Ascending aorta (tissue), 2 donors: ENCODE results near the gene SLC22A23. TPM values are rescaled to one million over a fixed set of nuclear protein-coding genes. Genes with fewer than 3 reads are reported as not detected.
A peak's percentile ranks its signal among the peaks of the same experiment; 100 is the strongest.

Source experiments
- DNase-seq, 2 donors: peaks; one replicate each; pipeline ENCODE4 v3.0.0-alpha.2; 2019; ENCODE audit warnings: low spot score in 2 of 2
- H3K27ac ChIP-seq, 2 donors: fragments of 200-600 bp; sonication (generic); one replicate each; pipeline ENCODE4 v1.5.1; 2016 to 2017; ENCODE audit warnings: mild to moderate bottlenecking in 1 of 2
- H3K27me3 ChIP-seq: fragments of 200-600 bp; sonication (generic); one replicate; pipeline ENCODE4 v1.5.1; 2017
- H3K36me3 ChIP-seq, 2 donors: fragments of 200-600 bp; sonication (generic); one replicate each; pipeline ENCODE4 v1.5.1; 2016
- H3K4me1 ChIP-seq, 2 donors: fragments of 200-600 bp; sonication (generic); one replicate each; pipeline ENCODE4 v1.5.1; 2016 to 2017; ENCODE audit warnings: mild to moderate bottlenecking in 1 of 2
- H3K4me3 ChIP-seq, 2 donors: fragments of 200-600 bp; sonication (generic); one replicate each; pipeline ENCODE4 v1.5.1; 2016 to 2017; ENCODE audit warnings: mild to moderate bottlenecking in 1 of 2
- H3K9me3 ChIP-seq, 2 donors: fragments of 200-600 bp; sonication (generic); one replicate each; pipeline ENCODE4 v1.5.1; 2016
- CTCF ChIP-seq, 3 experiments: fragments of 200-600 bp in 2 of 3; fragments of 450-650 bp in 1 of 3; sonication (generic) in 2 of 3; IDR thresholded peaks; one replicate each; pipeline ENCODE4 v1.5.1; 2016 to 2019; ENCODE audit warnings: antibody characterized with exemption in 3 of 3, mild to moderate bottlenecking in 1 of 3, moderate library complexity in 1 of 3
- intact Hi-C: fragments of 100-400 bp; cut with DNase I; formaldehyde crosslinking; loops from one replicate; pipeline ENCODE4 v1.15.1; 2023
- total RNA-seq: library from RNA; depleted of rRNA; stranded (reverse); fragments of >200 nt; gene quantifications from one replicate; pipeline ENCODE4 v1.1.0, GENCODE V29; 2016

Gene SLC22A23
- total RNA-seq, 1 donor from 2014 or later, result 42.0 TPM

DNA sequence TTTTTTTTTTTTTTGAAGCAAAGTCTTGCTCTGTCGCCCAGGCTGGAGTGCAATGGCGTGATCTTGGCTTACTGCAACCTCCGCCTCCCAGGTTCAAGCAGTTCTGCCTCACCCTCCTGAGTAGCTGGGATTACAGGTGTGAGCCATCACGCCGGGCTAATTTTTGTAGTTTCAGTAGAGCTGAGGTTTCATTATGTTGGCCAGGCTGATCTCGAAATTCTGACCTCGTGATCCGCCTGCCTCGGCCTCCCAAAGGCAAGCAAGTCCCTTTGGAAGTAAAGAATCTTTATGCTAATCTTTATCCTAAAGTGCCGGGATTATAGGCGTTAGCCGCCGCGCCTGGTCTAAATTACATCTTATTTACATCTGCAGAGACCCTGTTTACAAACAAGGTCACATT lies 196.6 kb downstream of the SLC22A23 start:
- H3K4me3 ChIP-seq, result peak overlapping the region in 1 of 2 donors; percentile 83
- H3K9me3 ChIP-seq, result no peaks in the 10 kb centered on the region
- no peak overlapping the region for H3K27ac ChIP-seq
- no peaks in the 10 kb centered on the region for H3K27me3 ChIP-seq
- H3K36me3 ChIP-seq, result peaks cover 12 to 18% of the 10 kb centered on the region in 2 donors
- no peak for DNase-seq
- H3K4me1 ChIP-seq, result peaks cover 3 to 15% of the 10 kb centered on the region in 2 donors
- TF ChIP-seq CTCF (IDR thresholded peaks at IDR 0.05), result no peak
- intact Hi-C loops, result no loop called here

DNA sequence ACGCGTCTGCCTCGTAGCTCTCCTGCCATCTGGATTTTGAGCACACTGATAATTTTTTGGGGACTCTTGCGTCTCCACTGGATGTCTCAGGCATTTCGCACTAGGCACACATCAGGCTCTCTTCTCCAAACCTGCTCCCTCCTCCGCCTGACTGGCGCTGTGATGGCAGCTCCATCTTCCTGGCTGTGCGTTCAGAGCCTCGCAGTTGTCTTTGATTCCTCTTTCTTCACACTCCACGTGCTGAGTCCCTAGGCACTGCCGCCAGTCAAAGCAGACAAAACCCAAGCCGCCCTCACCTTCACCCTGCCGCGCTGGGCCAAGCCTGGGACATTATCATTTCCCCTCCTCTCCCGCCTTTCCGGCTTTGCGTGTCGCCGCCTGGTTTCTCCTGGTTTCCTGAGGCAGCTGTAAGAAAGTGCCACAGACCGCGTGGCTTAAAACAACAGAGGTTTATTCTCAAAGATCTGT lies 197.3 kb downstream of the SLC22A23 start:
- no peaks in the 10 kb centered on the region for H3K27me3 ChIP-seq
- H3K4me3 ChIP-seq, result peak overlapping the region; percentile 69 to 83
- H3K9me3 ChIP-seq, result no peaks in the 10 kb centered on the region
- intact Hi-C loops, result loop anchor here (2.0 to 10.0 kb wide), 2 partner anchors 133 to 265 kb away; partner anchors contain the start of gene NQO2
- H3K4me1 ChIP-seq, result peaks cover 3 to 15% of the 10 kb centered on the region in 2 donors
- H3K36me3 ChIP-seq, result peaks cover 11 to 13% of the 10 kb centered on the region in 2 donors
- peak overlapping the region; percentile 44 to 60 for H3K27ac ChIP-seq
- no peak for TF ChIP-seq CTCF (IDR thresholded peaks at IDR 0.05)
- DNase-seq, result no peak

GRCh38 chr6:3258720-3259490 lies 197.9 kb downstream of the SLC22A23 start, which contains the start of gene PSMG4:
Gene PSMG4 (plus strand): TSS chr6:3258947. CDS start chr6:3259023, 76 bp downstream.
- no peaks in the 10 kb centered on the region for H3K27me3 ChIP-seq
- no peak for TF ChIP-seq CTCF (IDR thresholded peaks at IDR 0.05)
- peak within 1 kb of the TSS; percentile 69 to 83 for H3K4me3 ChIP-seq
- H3K27ac ChIP-seq, result peak within 1 kb of the TSS; percentile 44 to 60
- H3K4me1 ChIP-seq, result peaks cover 3 to 15% of the 10 kb centered on the region in 2 donors
- peak; percentile 65 to 96 for DNase-seq
- H3K9me3 ChIP-seq, result no peaks in the 10 kb centered on the region
- intact Hi-C loops, result loop anchor here (2.0 to 10.0 kb wide), 2 partner anchors 132 to 264 kb away; partner anchors contain the start of gene NQO2
- H3K36me3 ChIP-seq, result peaks cover 5 to 6% of the 10 kb centered on the region in 2 donors

GRCh38 chr6:3258201-3258600 lies 198.6 kb downstream of the SLC22A23 start:
- no peak for DNase-seq
- Histone ChIP-seq H3K9me3 (no peaks in the 10 kb centered on the region), H3K4me3 (peak overlapping the region; percentile 69 to 83), H3K4me1 (peaks cover 3 to 15% of the 10 kb centered on the region in 2 donors), H3K27me3 (no peaks in the 10 kb centered on the region), H3K36me3 (no peaks in the 10 kb centered on the region), H3K27ac (no peak overlapping the region)
- TF ChIP-seq CTCF (IDR thresholded peaks at IDR 0.05), result no peak
- intact Hi-C loops, result loop anchor here (2.0 to 10.0 kb wide), 2 partner anchors 131 to 263 kb away; partner anchors contain the start of gene NQO2

GRCh38 chr6:3253597-3253961 lies 203.3 kb downstream of the SLC22A23 start:
- no peak for DNase-seq
- H3K27ac ChIP-seq, result no peak overlapping the region
- no peak overlapping the region for H3K4me3 ChIP-seq
- no peak for TF ChIP-seq CTCF (IDR thresholded peaks at IDR 0.05)
- no peaks in the 10 kb centered on the region for H3K36me3 ChIP-seq
- H3K27me3 ChIP-seq, result no peaks in the 10 kb centered on the region
- H3K4me1 ChIP-seq, result peaks cover 0 to 4% of the 10 kb centered on the region in 2 donors
- no peaks in the 10 kb centered on the region for H3K9me3 ChIP-seq
- intact Hi-C loops, result loop anchor here (10.0 kb wide), 1 partner anchor 259 kb away; the partner anchor contains the start of gene NQO2
